ENCODE measurements around the gene ARFRP1.
A peak's percentile ranks its signal among the peaks of the same experiment; 100 is the strongest.
"Not testable (repeated sequence)": the region's sequence is repeated elsewhere in the genome, so short reads cannot be mapped to it uniquely, and the experiment has no call there.

ARFRP1 gene

DNA sequence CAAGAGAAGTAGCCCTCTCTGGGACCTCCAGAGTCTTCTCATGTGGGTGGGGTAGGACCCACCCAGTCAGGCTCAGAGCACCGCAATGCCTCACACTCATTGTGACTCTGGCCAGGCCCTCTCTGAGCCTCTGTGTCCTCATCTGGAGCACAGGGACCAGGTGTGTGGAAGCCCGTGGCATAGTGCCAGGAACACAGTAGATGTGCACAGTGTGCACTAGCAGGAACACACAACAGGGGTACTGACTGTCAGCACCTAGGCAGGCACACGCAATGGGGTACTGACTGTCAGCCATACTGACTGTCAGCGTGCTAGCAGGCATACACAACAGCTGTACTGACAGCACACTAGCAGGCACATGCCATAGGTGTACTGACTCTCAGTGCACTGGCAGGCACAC, 52.5 kb downstream of the ARFRP1 start:
- no peak for DNase-seq (ENCODE audit: low read depth)

GRCh38 chr20:63653974-63654668, 53.7 kb downstream of the ARFRP1 start:
- DNase-seq (ENCODE audit: low read depth): no peak

GRCh38 chr20:63653041-63653973, 54.5 kb downstream of the ARFRP1 start, which contains the start of gene STMN3:
Gene STMN3, minus strand, starts transcription at chr20:63653424. Its CDS starts 79 bp downstream, at chr20:63653345.
- DNase-seq (ENCODE audit: low read depth): peak; percentile 10

- no peak for DNase-seq (ENCODE audit: low read depth)
Observed at GRCh38 chr20:63652192-63652980, 55.4 kb downstream of the ARFRP1 start.

DNA sequence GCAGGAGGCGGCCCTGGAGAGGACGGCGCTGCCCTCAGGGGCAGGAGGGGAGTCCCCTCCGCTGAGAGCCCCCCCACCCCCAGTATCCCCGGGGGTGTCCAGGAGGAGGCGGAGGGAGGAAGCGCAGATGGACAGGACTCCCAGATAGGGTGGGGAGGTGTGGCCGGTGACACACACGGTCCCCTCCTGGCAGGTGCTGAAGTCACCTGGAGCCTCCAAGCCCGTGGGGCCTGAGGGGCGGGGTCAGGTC, 55.9 kb downstream of the ARFRP1 start:
- DNase-seq (ENCODE audit: low read depth): no peak

- not testable (repeated sequence) for DNase-seq (ENCODE audit: low read depth)
Observed at GRCh38 chr20:63650486-63650885, 57.3 kb downstream of the ARFRP1 start.

DNA sequence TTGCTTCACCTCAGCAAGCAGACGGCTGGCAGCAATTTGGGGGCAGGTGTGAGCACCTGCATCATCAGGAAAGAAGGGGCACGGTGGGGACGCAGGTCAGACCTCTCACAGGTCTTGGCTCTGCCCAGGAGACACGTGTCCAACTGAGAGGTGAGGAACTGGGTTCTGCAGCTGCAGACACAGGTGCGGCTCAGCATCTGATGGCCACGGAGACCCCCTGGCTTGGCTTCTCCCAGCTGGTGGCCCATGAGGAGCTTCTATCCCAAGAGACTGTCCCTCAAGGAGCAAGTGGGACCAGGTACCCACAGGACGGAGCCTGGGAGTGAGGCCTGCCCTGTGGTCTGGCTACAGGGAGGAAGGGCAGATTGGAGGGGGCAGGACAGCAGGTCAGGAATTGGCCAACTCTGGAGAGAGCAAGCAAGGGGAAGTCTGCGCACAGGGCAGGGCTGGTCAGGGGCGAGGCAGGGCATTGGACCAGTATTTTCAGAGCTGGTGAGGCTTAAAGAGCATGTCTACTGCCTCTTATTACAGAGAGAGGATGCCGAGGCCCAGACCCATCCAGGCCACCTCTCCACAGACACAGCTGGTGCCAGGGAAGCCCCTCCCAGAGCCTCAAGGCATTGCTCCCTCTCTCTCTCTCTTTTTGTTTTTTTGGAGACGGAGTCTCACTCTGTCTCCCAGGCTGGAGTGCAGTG, 58.7 kb downstream of the ARFRP1 start:
- DNase-seq (ENCODE audit: low read depth): no peak
